T-helper 2 cell (primary cell): ENCODE measurements around the gene HHIPL1.
A peak's percentile ranks its signal among the peaks of the same experiment; 100 is the strongest.

ENCODE experiments used
- DNase-seq, 5 experiments: peaks; one replicate each; pipeline versions ENCODE4 v3.0.0 to v3.0.0-alpha.2; 2012 to 2022
- total RNA-seq, 2 donors: gene quantifications; one replicate each; lab custom pipeline; 2026; lab: John Stamatoyannopoulos, UW

The HHIPL1 gene
- 0.20 to 0.62 reads per million in 2 donors for total RNA-seq

GRCh38 chr14:99644723-99645544 lies at the start of gene HHIPL1:
HHIPL1 (plus strand) TSS chr14:99645129; CDS start chr14:99645208, 79 bp downstream.
- no peak for DNase-seq

GRCh38 chr14:99595524-99595923 lies 49.4 kb upstream of the HHIPL1 start:
- DNase-seq = no peak

- no peak for DNase-seq
These were observed 48.8 kb upstream of the HHIPL1 start for GRCh38 chr14:99596071-99596627.

GRCh38 chr14:99596772-99597171 lies 48.2 kb upstream of the HHIPL1 start:
- DNase-seq = no peak

- DNase-seq = no peak
These were observed 46.9 kb upstream of the HHIPL1 start for GRCh38 chr14:99597911-99598600.

GRCh38 chr14:99598774-99599173 lies 46.2 kb upstream of the HHIPL1 start:
- no peak for DNase-seq

GRCh38 chr14:99599393-99599792 lies 45.5 kb upstream of the HHIPL1 start:
- DNase-seq = no peak

- no peak for DNase-seq
These were observed 44.6 kb upstream of the HHIPL1 start for GRCh38 chr14:99600232-99600888.

- no peak for DNase-seq
These were observed 43.5 kb upstream of the HHIPL1 start for GRCh38 chr14:99601361-99601831.

GRCh38 chr14:99602054-99602787 lies 42.7 kb upstream of the HHIPL1 start:
- peak in 1 of 5 experiments; percentile 15 for DNase-seq

GRCh38 chr14:99602788-99603415 lies 42.0 kb upstream of the HHIPL1 start:
- DNase-seq = no peak

- peak; percentile 24 to 80 (median 36) for DNase-seq
These were observed 41.3 kb upstream of the HHIPL1 start, which contains the start of gene CCDC85C for GRCh38 chr14:99603471-99604277. CCDC85C (minus strand) TSS chr14:99604207; CDS start chr14:99603959, 248 bp downstream.

- DNase-seq = peak; percentile 86 to 97 (median 94)
These were observed 40.6 kb upstream of the HHIPL1 start for GRCh38 chr14:99604278-99604765.

GRCh38 chr14:99604766-99605298 lies 40.1 kb upstream of the HHIPL1 start:
- DNase-seq = peak in 2 of 5 experiments; percentile 35 to 60

- DNase-seq = peak; percentile 62 to 92 (median 68)
These were observed 39.5 kb upstream of the HHIPL1 start for GRCh38 chr14:99605299-99605961.

GRCh38 chr14:99606359-99606758 lies 38.6 kb upstream of the HHIPL1 start:
- no peak for DNase-seq

GRCh38 chr14:99608591-99608990 lies 36.3 kb upstream of the HHIPL1 start:
- DNase-seq = no peak

- no peak for DNase-seq
These were observed 35.4 kb upstream of the HHIPL1 start for GRCh38 chr14:99609245-99610170.
